ENCODE measurements around the gene LIX1.

Gene LIX1

DNA sequence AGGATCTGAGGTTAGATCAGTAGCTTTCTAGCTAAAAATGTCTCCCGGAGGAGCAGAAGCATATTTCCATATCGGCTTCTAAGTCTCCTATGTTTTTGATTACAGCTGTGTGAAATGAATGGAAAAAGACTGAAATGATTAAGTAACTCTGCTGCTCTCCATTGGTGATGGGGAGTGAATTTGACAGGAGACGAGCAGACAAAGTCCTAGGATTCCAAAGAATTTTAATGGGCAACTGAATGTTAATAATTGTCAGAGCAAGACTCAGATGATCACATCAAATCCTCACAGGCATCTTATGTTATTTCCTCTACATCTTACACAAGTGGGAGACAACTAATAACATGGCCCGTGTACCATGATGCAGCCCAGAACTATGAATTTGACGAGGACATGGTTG, 66.8 kb downstream of the LIX1 start:
- Histone ChIP-seq H3K4me1 (ENCODE audit: control insufficient read depth, low read length) (no peaks in the 10 kb centered on the region), H3K9me3 (ENCODE audit: control insufficient read depth, insufficient read depth, low read length) (no peaks in the 10 kb centered on the region), H3K9me2 (replicated peaks; ENCODE audit: control insufficient read depth, low read length) (no peaks in the 10 kb centered on the region), H3K4me3 (ENCODE audit: low read length) (no peak overlapping the region), H3K27me3 (ENCODE audit: control insufficient read depth, low read length) (no peaks in the 10 kb centered on the region), H3K79me2 (ENCODE audit: control insufficient read depth, low read length) (no peaks in the 10 kb centered on the region), H3K4me2 (ENCODE audit: low read length) (no peak overlapping the region), H3F3A (ENCODE audit: control insufficient read depth, insufficient read depth) (no peaks in the 10 kb centered on the region), H3K36me3 (ENCODE audit: control insufficient read depth, low read length) (no peaks in the 10 kb centered on the region), H3K27ac (ENCODE audit: low read depth, low read length) (no peak overlapping the region), H4K20me1 (ENCODE audit: control insufficient read depth, insufficient read depth, low read depth, low read length) (no peaks in the 10 kb centered on the region)
- TF ChIP-seq, protein P1, sequence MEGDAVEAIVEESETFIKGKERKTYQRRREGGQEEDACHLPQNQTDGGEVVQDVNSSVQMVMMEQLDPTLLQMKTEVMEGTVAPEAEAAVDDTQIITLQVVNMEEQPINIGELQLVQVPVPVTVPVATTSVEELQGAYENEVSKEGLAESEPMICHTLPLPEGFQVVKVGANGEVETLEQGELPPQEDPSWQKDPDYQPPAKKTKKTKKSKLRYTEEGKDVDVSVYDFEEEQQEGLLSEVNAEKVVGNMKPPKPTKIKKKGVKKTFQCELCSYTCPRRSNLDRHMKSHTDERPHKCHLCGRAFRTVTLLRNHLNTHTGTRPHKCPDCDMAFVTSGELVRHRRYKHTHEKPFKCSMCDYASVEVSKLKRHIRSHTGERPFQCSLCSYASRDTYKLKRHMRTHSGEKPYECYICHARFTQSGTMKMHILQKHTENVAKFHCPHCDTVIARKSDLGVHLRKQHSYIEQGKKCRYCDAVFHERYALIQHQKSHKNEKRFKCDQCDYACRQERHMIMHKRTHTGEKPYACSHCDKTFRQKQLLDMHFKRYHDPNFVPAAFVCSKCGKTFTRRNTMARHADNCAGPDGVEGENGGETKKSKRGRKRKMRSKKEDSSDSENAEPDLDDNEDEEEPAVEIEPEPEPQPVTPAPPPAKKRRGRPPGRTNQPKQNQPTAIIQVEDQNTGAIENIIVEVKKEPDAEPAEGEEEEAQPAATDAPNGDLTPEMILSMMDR (IDR thresholded peaks at IDR 0.05; ENCODE audit: low read depth, low read length, poor library complexity, severe bottlenecking): no peak
- TF ChIP-seq EZH2phosphoT487 (IDR thresholded peaks at IDR 0.05; ENCODE audit: borderline replicate concordance, low read length): no peak

DNA sequence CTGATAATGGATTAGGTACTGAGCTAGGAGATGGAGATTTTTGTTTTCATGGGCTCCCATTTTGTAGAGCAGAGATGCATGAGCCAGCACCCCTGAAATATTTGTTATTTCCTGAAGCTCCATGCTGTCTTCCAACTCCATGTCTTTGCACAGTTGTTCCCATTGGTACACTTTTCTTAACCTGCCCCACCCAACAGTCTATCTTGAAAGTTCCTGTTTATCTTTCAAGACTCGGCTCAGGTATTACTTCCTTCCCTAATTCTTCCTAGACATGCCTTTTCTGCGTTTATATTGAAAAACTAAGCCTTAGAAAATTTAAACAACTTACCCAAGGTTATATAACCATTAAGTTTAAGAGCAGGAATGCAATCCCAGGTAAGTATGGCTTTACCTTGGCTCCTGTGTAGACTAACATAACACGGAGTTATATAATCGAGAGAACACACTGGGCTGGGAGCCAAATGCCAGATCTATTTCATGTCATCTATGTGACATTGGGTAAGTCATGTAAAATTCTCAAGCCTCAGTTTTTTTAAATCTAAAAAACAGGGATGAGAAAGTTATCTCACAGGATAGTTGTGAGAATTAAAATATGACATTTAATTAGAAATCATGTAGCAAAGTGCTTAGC, 67.4 kb downstream of the LIX1 start:
- Histone ChIP-seq H3K27ac (ENCODE audit: low read depth, low read length) (no peak overlapping the region), H3K79me2 (ENCODE audit: control insufficient read depth, low read length) (no peaks in the 10 kb centered on the region), H3K4me3 (ENCODE audit: low read length) (no peak overlapping the region), H3F3A (ENCODE audit: control insufficient read depth, insufficient read depth) (no peaks in the 10 kb centered on the region), H4K20me1 (ENCODE audit: control insufficient read depth, insufficient read depth, low read depth, low read length) (no peaks in the 10 kb centered on the region), H3K36me3 (ENCODE audit: control insufficient read depth, low read length) (no peaks in the 10 kb centered on the region), H3K27me3 (ENCODE audit: control insufficient read depth, low read length) (no peaks in the 10 kb centered on the region), H3K9me2 (replicated peaks; ENCODE audit: control insufficient read depth, low read length) (no peaks in the 10 kb centered on the region), H3K9me3 (ENCODE audit: control insufficient read depth, insufficient read depth, low read length) (no peaks in the 10 kb centered on the region), H3K4me1 (ENCODE audit: control insufficient read depth, low read length) (no peaks in the 10 kb centered on the region), H3K4me2 (ENCODE audit: low read length) (no peak overlapping the region)
- TF ChIP-seq, protein P1 (IDR thresholded peaks at IDR 0.05; ENCODE audit: low read depth, low read length, poor library complexity, severe bottlenecking): no peak
- no peak for TF ChIP-seq EZH2phosphoT487 (IDR thresholded peaks at IDR 0.05; ENCODE audit: borderline replicate concordance, low read length)

DNA sequence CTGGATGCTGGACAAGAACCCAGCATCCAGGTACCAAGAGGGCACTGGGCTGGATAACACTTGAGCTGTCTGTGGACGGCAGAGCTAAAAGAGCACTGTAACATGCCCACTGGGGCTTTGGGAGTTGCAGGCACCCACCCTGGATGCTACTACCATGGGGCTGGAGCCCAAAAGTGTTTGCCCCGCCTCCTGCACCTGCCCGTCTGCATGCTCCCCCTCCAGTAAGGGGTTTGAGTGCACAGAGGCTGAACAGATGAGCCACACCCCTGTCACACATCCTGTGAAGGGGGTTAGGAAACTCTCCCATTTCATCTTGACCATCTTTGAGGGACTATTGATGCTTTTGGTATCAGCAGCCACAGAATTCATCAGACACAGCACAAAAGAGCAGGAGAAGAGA, 69.0 kb downstream of the LIX1 start:
- H3K4me2 ChIP-seq (ENCODE audit: low read length): no peak overlapping the region
- H3K9me3 ChIP-seq (ENCODE audit: control insufficient read depth, insufficient read depth, low read length): no peaks in the 10 kb centered on the region
- H3K79me2 ChIP-seq (ENCODE audit: control insufficient read depth, low read length): no peaks in the 10 kb centered on the region
- H3K27ac ChIP-seq (ENCODE audit: low read depth, low read length): no peak overlapping the region
- TF ChIP-seq, protein P1 (IDR thresholded peaks at IDR 0.05; ENCODE audit: low read depth, low read length, poor library complexity, severe bottlenecking): no peak
- TF ChIP-seq EZH2phosphoT487 (IDR thresholded peaks at IDR 0.05; ENCODE audit: borderline replicate concordance, low read length): no peak
- H3F3A ChIP-seq (ENCODE audit: control insufficient read depth, insufficient read depth): no peaks in the 10 kb centered on the region
- H3K9me2 ChIP-seq (replicated peaks; ENCODE audit: control insufficient read depth, low read length): no peaks in the 10 kb centered on the region
- no peak overlapping the region for H3K4me3 ChIP-seq (ENCODE audit: low read length)
- H3K27me3 ChIP-seq (ENCODE audit: control insufficient read depth, low read length): no peaks in the 10 kb centered on the region
- no peaks in the 10 kb centered on the region for H3K36me3 ChIP-seq (ENCODE audit: control insufficient read depth, low read length)
- no peaks in the 10 kb centered on the region for H4K20me1 ChIP-seq (ENCODE audit: control insufficient read depth, insufficient read depth, low read depth, low read length)
- no peaks in the 10 kb centered on the region for H3K4me1 ChIP-seq (ENCODE audit: control insufficient read depth, low read length)
